DMS153 treated with DMSO at 0.1 percent for 48 hours (cell line): ENCODE results near the gene CDH18.
A peak's percentile ranks its signal among the peaks of the same experiment; 100 is the strongest.

Experiments
- DNase-seq: peaks from one replicate; lab custom pipeline; 2025; ENCODE audit not compliant: unreplicated experiment; lab: John Stamatoyannopoulos, UW

CDH18 gene

GRCh38 chr5:19615071-19615470 lies 372.9 kb downstream of the CDH18 start:
- DNase-seq, result no peak

GRCh38 chr5:19608444-19609002 lies 379.5 kb downstream of the CDH18 start:
- peak; percentile 52 for DNase-seq

GRCh38 chr5:19605846-19606407 lies 382.1 kb downstream of the CDH18 start:
- no peak for DNase-seq

- DNase-seq, result no peak
Observed at GRCh38 chr5:19584131-19584530, 403.9 kb downstream of the CDH18 start.

- DNase-seq, result no peak
Observed at GRCh38 chr5:19577882-19578281, 410.1 kb downstream of the CDH18 start.

- DNase-seq, result no peak
Observed at GRCh38 chr5:19568004-19568403, 420.0 kb downstream of the CDH18 start.

GRCh38 chr5:19565466-19565865 lies 422.5 kb downstream of the CDH18 start:
- no peak for DNase-seq

- DNase-seq, result no peak
Observed at GRCh38 chr5:19564036-19564435, 424.0 kb downstream of the CDH18 start.

GRCh38 chr5:19555876-19556275 lies 432.1 kb downstream of the CDH18 start:
- DNase-seq, result no peak

GRCh38 chr5:19555436-19555835 lies 432.6 kb downstream of the CDH18 start:
- no peak for DNase-seq

GRCh38 chr5:19554524-19554923 lies 433.5 kb downstream of the CDH18 start:
- no peak for DNase-seq

- no peak for DNase-seq
Observed at GRCh38 chr5:19547640-19548039, 440.4 kb downstream of the CDH18 start.

- DNase-seq, result no peak
Observed at GRCh38 chr5:19546521-19546920, 441.5 kb downstream of the CDH18 start.

GRCh38 chr5:19538607-19539006 lies 449.4 kb downstream of the CDH18 start:
- no peak for DNase-seq

GRCh38 chr5:19536387-19536786 lies 451.6 kb downstream of the CDH18 start:
- DNase-seq, result no peak

- no peak for DNase-seq
Observed at GRCh38 chr5:19534751-19535150, 453.2 kb downstream of the CDH18 start.

- DNase-seq, result no peak
Observed at GRCh38 chr5:19532936-19533335, 455.1 kb downstream of the CDH18 start.

- no peak for DNase-seq
Observed at GRCh38 chr5:19531374-19531952, 456.5 kb downstream of the CDH18 start.

- DNase-seq, result no peak
Observed at GRCh38 chr5:19519448-19519847, 468.6 kb downstream of the CDH18 start.

- DNase-seq, result no peak
Observed at GRCh38 chr5:19498852-19499251, 489.1 kb downstream of the CDH18 start.

GRCh38 chr5:19497229-19497815 lies 490.7 kb downstream of the CDH18 start:
- no peak for DNase-seq

GRCh38 chr5:19496056-19496455 lies 491.9 kb downstream of the CDH18 start:
- no peak for DNase-seq

- no peak for DNase-seq
Observed at GRCh38 chr5:19492861-19493260, 495.1 kb downstream of the CDH18 start.
